KOPT-K1 (cell line): ENCODE results near the gene CTNNA3.

Source experiments
- H3K27ac ChIP-seq: fragments of 200-600 bp; sonication (generic); 2 replicates; pipeline ENCODE4 v1.5.1; 2016; ENCODE audit warnings: antibody characterized with exemption, mild to moderate bottlenecking, low read depth, low read length; ENCODE audit not compliant: poor library complexity, severe bottlenecking
- H3K36me3 ChIP-seq: fragments of 200-600 bp; sonication (generic); 2 replicates; pipeline ENCODE4 v1.5.1; 2017; ENCODE audit warnings: antibody characterized with exemption, mild to moderate bottlenecking, low read length, moderate library complexity; ENCODE audit not compliant: insufficient read depth
- H3K9me3 ChIP-seq: fragments of 200-600 bp; sonication (generic); 2 replicates; pipeline ENCODE4 v1.5.1; 2017; ENCODE audit warnings: antibody characterized with exemption, low read length, mild to moderate bottlenecking; ENCODE audit not compliant: insufficient read depth, poor library complexity, severe bottlenecking

CTNNA3 gene

DNA sequence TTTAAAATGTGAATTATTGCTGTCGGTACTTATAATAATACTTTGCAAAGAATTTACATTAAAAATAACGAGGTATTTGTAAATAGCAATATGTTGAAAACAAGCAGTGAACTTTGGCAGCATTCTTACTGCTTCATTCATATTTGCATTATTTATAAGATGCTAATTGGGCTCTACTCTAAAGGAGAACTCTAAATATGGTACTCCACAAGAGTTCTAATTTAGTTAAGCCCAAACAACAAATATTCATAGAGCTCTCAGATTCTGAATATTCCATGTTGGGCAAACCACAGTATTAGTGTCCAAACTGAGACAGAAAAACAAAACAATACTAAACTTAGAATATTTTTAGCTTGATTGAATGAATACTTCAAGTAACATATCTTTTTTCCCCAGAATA lies 1674.6 kb downstream of the CTNNA3 start:
- Histone ChIP-seq H3K27ac (no peak overlapping the region), H3K36me3 (no peaks in the 10 kb centered on the region), H3K9me3 (no peaks in the 10 kb centered on the region)

DNA sequence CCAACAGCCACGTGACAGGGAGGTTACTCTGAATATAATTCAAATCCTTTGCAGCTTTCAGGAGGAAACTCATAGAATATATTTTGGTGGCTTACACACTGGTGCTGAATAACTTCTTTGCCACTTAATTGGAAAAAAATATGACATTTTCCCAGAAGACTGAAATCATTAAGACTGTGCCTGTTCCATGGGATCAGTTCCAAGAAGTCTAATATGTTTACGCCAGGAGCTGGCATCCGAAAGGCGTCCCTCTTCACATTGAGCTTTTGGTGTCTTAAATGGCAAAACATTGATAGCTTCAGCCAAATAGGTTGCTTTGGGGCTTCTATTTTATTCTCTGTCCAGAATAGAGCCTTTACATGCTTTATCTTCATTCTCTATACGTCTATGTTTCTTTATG lies 1687.8 kb downstream of the CTNNA3 start:
- Histone ChIP-seq H3K9me3 (no peaks in the 10 kb centered on the region), H3K36me3 (no peaks in the 10 kb centered on the region), H3K27ac (no peak overlapping the region)

DNA sequence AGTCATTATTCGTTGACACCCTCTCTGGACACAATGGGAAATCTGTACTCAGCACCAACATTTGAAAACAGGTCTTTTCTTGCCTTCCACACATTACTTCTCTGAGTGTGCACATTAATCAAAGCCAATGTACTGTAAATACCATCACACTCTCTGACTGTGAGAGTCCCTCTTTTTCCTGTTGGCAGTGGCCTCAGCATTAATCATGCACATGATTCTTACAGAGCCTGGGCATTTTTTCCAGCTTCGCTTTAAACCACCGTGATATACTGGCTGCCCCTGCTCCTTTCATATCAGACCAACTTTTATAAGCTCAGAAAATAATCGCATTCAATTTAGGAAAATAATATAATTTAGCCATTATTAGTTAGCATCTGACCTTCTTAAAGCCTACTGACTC lies 1689.6 kb downstream of the CTNNA3 start:
- Histone ChIP-seq H3K27ac (no peak overlapping the region), H3K36me3 (no peaks in the 10 kb centered on the region), H3K9me3 (no peaks in the 10 kb centered on the region)

DNA sequence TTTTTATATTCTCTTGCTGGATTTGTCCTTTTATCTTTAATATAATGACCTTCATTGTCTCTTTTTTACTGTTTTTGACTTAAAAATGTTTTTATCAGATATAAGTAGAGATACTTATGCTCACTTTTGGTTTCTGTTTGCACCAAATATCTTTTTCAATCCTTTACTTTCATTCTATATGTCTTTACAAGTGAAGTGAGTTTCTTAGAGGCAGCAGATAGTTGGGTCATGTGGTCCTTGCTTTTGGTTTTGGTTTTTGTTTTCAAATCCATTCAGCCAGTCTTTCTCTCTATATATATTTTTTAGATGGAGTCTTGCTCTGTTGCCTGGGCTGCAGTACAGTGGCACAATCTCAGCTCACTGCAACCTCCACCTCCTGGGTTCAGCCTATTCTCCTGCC lies 1702.5 kb downstream of the CTNNA3 start:
- Histone ChIP-seq H3K27ac (no peak overlapping the region), H3K9me3 (no peaks in the 10 kb centered on the region), H3K36me3 (no peaks in the 10 kb centered on the region)

DNA sequence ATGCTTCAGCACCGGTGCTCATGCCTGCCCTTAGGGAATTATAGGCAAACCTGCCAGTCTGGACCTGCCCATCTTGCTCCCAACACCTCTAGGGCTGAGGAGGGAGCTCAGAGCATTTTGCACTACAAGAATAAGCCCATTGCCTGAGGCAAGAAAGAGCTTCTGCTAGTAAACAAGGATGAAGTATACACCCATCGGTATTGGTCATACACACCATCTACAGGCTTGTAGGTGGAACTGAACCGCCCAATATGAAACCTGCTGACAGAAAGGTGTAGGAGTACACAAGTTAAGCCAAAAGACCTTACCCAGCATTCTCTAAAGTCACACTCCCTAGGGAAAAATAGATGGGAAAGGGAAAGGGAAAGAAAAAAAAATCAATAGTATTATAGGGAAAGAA lies 1727.1 kb downstream of the CTNNA3 start:
- no peak overlapping the region for H3K27ac ChIP-seq
- H3K9me3 ChIP-seq, result no peaks in the 10 kb centered on the region
- no peaks in the 10 kb centered on the region for H3K36me3 ChIP-seq

DNA sequence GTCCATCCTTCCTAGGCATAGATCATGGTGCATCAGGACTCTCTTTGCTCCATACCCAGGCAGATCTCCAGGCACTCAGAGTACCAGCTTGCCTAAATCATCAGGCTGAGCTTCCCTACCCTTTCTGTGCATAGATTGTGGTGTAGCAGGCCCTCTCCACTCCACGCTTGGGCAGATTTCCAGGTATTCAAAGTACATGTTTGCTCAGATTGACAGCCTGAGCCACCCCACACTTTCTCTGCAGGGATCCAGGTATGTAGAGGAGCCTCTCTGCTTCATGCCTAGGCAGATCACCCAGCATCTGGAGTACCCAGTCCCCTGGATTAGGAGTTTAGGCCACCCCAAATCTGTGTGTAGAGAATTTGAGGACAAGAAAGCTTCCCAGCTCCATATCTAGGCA lies 1727.6 kb downstream of the CTNNA3 start:
- Histone ChIP-seq H3K36me3 (no peaks in the 10 kb centered on the region), H3K9me3 (no peaks in the 10 kb centered on the region), H3K27ac (no peak overlapping the region)

DNA sequence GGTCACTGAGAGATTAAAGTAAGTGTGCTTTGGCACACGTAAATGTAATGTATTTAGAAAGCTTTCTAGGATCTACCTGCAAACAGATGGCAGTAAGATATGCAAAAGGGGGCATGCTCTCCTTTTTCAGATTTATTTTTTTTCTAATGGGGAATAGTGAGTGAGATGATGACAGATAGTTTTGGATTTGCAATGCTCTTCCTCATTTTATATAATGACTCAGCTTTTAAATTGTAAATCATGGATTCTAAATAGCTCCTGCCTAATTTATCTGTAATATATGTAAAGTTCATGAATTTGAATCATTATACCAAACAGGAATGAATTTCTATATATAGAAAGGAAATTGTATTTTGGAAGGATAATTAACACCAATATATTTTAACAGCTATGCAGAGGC lies 1731.8 kb downstream of the CTNNA3 start:
- Histone ChIP-seq H3K9me3 (no peaks in the 10 kb centered on the region), H3K36me3 (no peaks in the 10 kb centered on the region), H3K27ac (no peak overlapping the region)

DNA sequence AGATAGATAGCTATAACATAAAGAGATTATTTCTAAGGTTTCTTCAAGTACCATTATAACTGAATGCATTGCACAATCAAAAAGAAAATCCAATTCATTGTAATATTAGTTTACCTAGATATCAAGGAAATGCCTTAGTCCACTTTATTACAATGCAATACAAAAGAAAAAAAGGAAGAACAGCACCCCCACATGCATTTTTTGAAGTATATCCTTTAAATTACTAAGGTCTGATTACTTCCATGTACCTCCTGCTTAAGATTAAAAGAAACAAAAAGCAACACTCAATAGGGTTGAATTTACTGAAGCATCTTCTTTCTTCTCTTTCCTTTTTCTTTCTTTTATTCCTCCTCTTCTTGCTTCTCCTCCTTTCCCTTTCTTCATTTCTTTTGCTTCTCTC lies 1743.9 kb downstream of the CTNNA3 start:
- no peak overlapping the region for H3K27ac ChIP-seq
- H3K9me3 ChIP-seq, result no peaks in the 10 kb centered on the region
- H3K36me3 ChIP-seq, result no peaks in the 10 kb centered on the region

DNA sequence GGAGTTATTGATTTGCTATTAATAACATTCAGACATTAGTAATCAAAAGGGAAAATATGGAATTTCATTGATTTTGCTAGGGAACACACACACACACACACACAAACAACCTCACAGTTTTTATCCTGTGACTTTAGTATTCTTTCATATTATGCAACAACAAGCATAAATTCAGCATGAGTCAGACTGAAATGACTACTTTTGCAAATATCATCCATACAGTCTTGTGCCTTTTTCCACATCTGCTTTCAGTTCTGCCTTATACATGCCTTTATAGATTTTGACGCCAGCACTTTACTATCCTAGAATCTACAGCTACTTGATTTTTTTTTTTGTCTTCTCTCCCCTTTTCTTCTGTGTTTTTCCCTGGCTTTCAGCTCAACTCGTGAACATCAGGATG lies 1745.9 kb downstream of the CTNNA3 start:
- no peak overlapping the region for H3K27ac ChIP-seq

DNA sequence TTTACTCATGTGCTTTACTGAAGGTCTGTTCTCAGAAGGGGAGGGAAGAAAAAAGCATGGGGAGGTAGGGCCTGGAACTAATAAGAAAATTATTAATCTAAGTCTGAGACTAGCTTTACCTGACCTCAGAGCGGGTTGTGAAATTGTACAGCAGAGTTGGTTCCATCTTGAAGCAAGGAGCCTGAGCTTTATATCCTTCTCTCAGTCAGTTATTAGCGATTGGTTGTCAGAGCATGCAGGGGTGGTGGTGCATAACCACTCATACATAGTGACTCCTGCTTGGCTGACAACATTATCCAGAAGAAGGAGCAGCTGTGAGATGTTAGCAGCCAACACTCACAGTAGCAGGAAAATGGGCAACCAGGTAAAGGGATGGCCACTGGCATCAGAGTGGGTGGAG lies 1746.5 kb downstream of the CTNNA3 start:
- H3K36me3 ChIP-seq, result no peaks in the 10 kb centered on the region
- no peak overlapping the region for H3K27ac ChIP-seq
- no peaks in the 10 kb centered on the region for H3K9me3 ChIP-seq

More for the DNA sequence above, 1745.9 kb downstream of the CTNNA3 start:
- H3K36me3 ChIP-seq, result no peaks in the 10 kb centered on the region
- H3K9me3 ChIP-seq, result no peaks in the 10 kb centered on the region

DNA sequence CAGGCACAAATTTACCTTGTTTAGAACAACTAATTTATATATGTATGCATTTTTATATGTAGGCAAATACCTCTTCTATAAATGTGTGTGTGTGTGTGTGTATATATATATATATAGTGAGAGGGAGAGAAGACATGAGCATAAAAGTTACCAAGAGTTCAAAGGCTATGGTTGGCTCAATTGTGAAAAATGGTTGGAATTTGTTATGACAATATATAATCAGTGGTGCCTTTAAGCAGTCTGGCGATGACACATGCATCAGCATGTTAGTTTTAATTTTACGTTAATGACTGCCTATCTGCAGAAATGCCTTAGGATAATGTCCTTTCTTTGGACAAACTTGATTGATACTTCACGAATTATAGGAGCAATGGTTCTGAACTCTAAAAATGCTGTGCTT lies 1750.9 kb downstream of the CTNNA3 start:
- Histone ChIP-seq H3K9me3 (no peaks in the 10 kb centered on the region), H3K27ac (no peak overlapping the region), H3K36me3 (no peaks in the 10 kb centered on the region)

DNA sequence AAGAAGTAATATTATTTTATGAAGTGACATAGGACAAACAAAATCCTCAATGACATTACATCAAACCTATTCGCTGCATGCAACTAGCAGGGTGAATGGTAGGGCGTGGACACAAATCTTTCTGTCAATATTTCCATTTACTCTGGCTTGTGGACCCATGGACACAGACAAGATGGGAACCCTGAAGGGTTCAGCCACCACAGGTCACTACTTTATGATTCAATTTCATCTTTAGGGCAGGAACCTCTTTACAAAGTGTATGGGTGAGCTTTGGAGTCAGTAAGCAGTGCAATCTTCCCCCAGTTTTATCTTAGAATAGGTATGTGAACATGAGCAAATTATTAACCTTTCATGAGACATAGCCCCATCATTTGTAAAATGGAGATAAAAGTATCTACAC lies 1752.5 kb downstream of the CTNNA3 start:
- H3K27ac ChIP-seq, result no peak overlapping the region
- no peaks in the 10 kb centered on the region for H3K36me3 ChIP-seq
- H3K9me3 ChIP-seq, result no peaks in the 10 kb centered on the region

DNA sequence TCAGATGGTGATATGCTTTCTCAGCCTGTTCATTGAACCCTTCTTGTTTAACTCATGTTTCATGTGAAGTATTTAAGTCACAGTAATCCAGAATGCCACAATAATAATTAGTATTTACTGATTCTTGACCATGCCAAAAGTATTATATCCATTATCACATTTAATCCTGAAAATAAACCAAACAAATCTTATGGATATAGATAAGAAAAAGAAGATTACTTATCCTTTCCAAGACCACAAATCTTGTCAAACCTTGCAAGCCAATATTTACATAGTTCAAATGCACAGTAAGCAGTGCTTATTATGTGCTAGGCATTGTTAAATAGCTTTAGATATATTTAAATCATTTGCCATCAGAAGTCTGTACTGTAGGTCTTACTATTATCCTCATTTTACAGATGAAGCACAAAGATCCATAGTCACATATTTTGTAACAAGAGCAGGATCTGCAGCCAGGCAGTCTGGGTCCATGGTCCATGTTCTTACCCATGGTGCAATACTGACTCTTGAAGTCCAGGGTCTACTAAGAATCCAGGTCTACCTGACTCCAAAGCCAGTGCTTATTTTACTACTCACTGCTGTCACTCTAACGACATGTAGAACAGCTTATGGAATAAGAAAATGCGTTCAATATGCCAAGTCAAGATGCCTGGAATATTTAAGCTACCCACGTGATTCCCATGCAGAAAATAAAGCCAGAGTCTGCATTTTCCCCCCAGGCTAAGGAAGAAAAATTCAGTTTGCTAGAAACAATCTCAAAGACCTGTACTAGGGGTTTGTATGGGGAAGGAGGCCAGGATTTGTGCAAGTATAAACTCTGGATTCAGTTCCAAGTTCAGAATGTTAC lies 1755.0 kb downstream of the CTNNA3 start:
- Histone ChIP-seq H3K36me3 (no peaks in the 10 kb centered on the region), H3K27ac (no peak overlapping the region), H3K9me3 (no peaks in the 10 kb centered on the region)

DNA sequence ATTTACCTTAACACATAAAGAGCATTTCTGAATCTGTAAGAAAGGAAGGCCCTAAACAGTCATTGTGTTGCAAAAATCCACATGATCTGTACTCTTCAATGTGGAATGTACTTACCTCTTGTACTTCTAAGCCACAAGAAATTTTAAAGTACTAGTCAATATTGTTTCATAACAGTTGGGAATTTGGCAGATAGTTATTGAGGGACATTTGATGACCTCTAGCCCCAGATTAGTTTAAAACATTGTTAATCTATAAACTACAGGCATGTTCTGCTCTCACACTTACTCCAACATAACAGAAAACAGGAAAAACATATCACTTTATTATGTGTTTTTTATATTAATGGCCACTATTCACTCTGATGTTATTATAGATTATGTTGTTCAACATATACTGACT lies 1755.9 kb downstream of the CTNNA3 start:
- H3K9me3 ChIP-seq, result no peaks in the 10 kb centered on the region
- no peak overlapping the region for H3K27ac ChIP-seq
- H3K36me3 ChIP-seq, result no peaks in the 10 kb centered on the region

DNA sequence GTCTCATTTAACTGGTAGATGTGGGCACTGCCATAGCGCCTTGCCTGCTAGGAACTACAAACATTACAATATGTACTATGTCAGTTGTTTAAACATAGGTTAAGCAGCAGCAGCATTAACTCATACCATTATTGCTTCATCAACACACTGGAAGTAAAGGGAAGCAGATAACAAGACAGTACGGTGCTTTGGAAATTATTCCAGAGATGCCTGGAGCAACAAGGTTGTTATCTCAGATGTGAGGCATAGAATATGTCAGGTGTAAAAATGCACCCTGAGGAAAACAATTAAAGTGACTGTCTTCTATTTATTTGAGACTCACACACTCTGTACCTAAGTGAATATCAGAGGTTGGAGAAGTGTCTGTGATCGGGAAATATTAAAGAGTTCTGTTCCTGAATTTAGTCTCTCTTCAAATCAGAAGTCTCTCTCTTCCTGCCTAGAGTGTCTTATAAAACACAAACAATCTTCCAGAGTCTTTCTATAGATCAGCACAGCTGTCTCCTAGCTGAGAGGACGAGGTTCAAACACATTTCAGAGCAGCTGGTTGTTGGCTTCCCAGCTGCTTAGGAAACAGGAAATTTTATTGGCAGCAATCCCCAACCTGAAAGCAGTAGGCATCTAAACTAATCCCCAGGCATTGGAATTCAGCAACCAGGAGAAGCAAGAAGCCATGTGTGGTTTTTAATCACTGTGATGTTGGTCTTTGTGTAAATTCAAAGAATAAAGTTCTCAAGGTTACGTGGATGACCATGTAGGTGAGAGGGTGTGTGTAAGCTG lies 1764.5 kb downstream of the CTNNA3 start:
- no peaks in the 10 kb centered on the region for H3K36me3 ChIP-seq
- H3K9me3 ChIP-seq, result no peaks in the 10 kb centered on the region
- no peak overlapping the region for H3K27ac ChIP-seq
